GM12801 (cell line): ENCODE measurements around the gene DGKI.

Source experiments
- CTCF ChIP-seq: IDR thresholded peaks from one replicate; pipeline ENCODE4 v1.5.1; 2011; ENCODE audit warnings: control low read depth; ENCODE audit not compliant: insufficient read length; ENCODE audit errors: extremely low read depth

The DGKI gene

GRCh38 chr7:137846827-137847567, at the start of gene DGKI:
Gene DGKI, minus strand, starts transcription at chr7:137846974.
- no peak for TF ChIP-seq CTCF

- no peak for TF ChIP-seq CTCF
These were observed 48.8 kb upstream of the DGKI start for GRCh38 chr7:137895301-137896221.

GRCh38 chr7:137893143-137893742, 46.5 kb upstream of the DGKI start:
- TF ChIP-seq CTCF: no peak

- TF ChIP-seq CTCF: no peak
These were observed 44.4 kb upstream of the DGKI start for GRCh38 chr7:137891016-137891655.

GRCh38 chr7:137890449-137890921, 43.7 kb upstream of the DGKI start:
- no peak for TF ChIP-seq CTCF

- no peak for TF ChIP-seq CTCF
These were observed 41.5 kb upstream of the DGKI start for GRCh38 chr7:137888241-137888640.

- no peak for TF ChIP-seq CTCF
These were observed 40.0 kb upstream of the DGKI start for GRCh38 chr7:137886746-137887145.
